H9 (cell line): ENCODE results near the gene FCHO1. TPM values are rescaled to one million over a fixed set of nuclear protein-coding genes. Genes with fewer than 3 reads are reported as not detected.

Source experiments
- DNase-seq: peaks from one replicate; pipeline ENCODE4 v3.0.0-alpha.2; 2017
- H2AFZ ChIP-seq: one replicate; pipeline ENCODE4 v1.6.1; 2013; ENCODE audit warnings: mild to moderate bottlenecking, low read length, control low read depth, moderate library complexity
- H2AK5ac ChIP-seq: 2 replicates; pipeline ENCODE4 v1.6.1; 2013; ENCODE audit warnings: low read length, control low read depth, mixed read lengths; ENCODE audit not compliant: insufficient read length
- H2BK120ac ChIP-seq: one replicate; pipeline ENCODE4 v1.6.1; 2013; ENCODE audit warnings: low read depth, mild to moderate bottlenecking, low read length, control low read depth, inconsistent platforms; ENCODE audit not compliant: poor library complexity, severe bottlenecking
- H2BK12ac ChIP-seq: 2 replicates; pipeline ENCODE4 v1.6.1; 2013; ENCODE audit warnings: low read length, control low read depth, mixed read lengths, low read depth; ENCODE audit not compliant: insufficient read length
- H2BK15ac ChIP-seq: 2 replicates; pipeline ENCODE4 v1.6.1; 2013; ENCODE audit warnings: low read depth, low read length, control low read depth
- H2BK20ac ChIP-seq: one replicate; pipeline ENCODE4 v1.6.1; 2013; ENCODE audit warnings: low read depth, mild to moderate bottlenecking, low read length, control low read depth, inconsistent platforms; ENCODE audit not compliant: poor library complexity, severe bottlenecking
- H2BK5ac ChIP-seq: 2 replicates; pipeline ENCODE4 v1.6.1; 2013; ENCODE audit warnings: low read length, control low read depth, mixed read lengths; ENCODE audit not compliant: insufficient read length
- H3K14ac ChIP-seq: 2 replicates; pipeline ENCODE4 v1.6.1; 2013; ENCODE audit warnings: low read length, control low read depth; ENCODE audit not compliant: insufficient read depth
- H3K18ac ChIP-seq: 2 replicates; pipeline ENCODE4 v1.6.1; 2013; ENCODE audit warnings: low read depth, mild to moderate bottlenecking, mixed read lengths, low read length, control low read depth; ENCODE audit not compliant: insufficient read length
- H3K23ac ChIP-seq: 2 replicates; pipeline ENCODE4 v1.6.1; 2013; ENCODE audit warnings: low read length, control low read depth, mixed read lengths, low read depth; ENCODE audit not compliant: insufficient read length
- H3K23me2 ChIP-seq: 2 replicates; pipeline ENCODE4 v1.6.1; 2013; ENCODE audit warnings: low read depth, mild to moderate bottlenecking, mixed read lengths, low read length, control low read depth; ENCODE audit not compliant: insufficient read length, poor library complexity, severe bottlenecking
- H3K27ac ChIP-seq: 2 replicates; pipeline ENCODE4 v1.5.1; 2013; ENCODE audit warnings: low read length, control low read depth, mixed read lengths, low read depth; ENCODE audit not compliant: insufficient read length
- H3K27me3 ChIP-seq: 2 replicates; pipeline ENCODE4 v1.6.1; 2013; ENCODE audit warnings: low read length, control low read depth, inconsistent platforms; ENCODE audit not compliant: insufficient read depth
- H3K4ac ChIP-seq: 2 replicates; pipeline ENCODE4 v1.6.1; 2013; ENCODE audit warnings: low read depth, mild to moderate bottlenecking, control low read depth, inconsistent platforms, low read length, moderate library complexity
- H3K4me1 ChIP-seq: 2 replicates; pipeline ENCODE4 v1.6.1; 2013; ENCODE audit warnings: low read length, control low read depth, inconsistent platforms; ENCODE audit not compliant: insufficient read depth
- H3K4me2 ChIP-seq: 2 replicates; pipeline ENCODE4 v1.6.1; 2013; ENCODE audit warnings: low read length, control low read depth, mixed read lengths; ENCODE audit not compliant: insufficient read length, insufficient read depth
- H3K56ac ChIP-seq: 2 replicates; pipeline ENCODE4 v1.6.1; 2013; ENCODE audit warnings: low read depth, mild to moderate bottlenecking, mixed read lengths, low read length, control low read depth; ENCODE audit not compliant: insufficient read length
- H3K79me1 ChIP-seq: 2 replicates; pipeline ENCODE4 v1.6.1; 2013; ENCODE audit warnings: low read depth, mild to moderate bottlenecking, moderate library complexity, low read length, control low read depth, inconsistent platforms; ENCODE audit not compliant: insufficient read depth, poor library complexity, severe bottlenecking
- H3K79me2 ChIP-seq: 2 replicates; pipeline ENCODE4 v1.6.1; 2013; ENCODE audit warnings: low read length, control low read depth, inconsistent platforms; ENCODE audit not compliant: insufficient read depth
- H3K9ac ChIP-seq: 2 replicates; pipeline ENCODE4 v1.6.1; 2013; ENCODE audit warnings: low read length, control low read depth, mixed read lengths; ENCODE audit not compliant: insufficient read length; ENCODE audit errors: extremely low read depth
- H3K9me3 ChIP-seq: one replicate; pipeline ENCODE4 v1.6.1; 2013; ENCODE audit warnings: low read depth, low read length, inconsistent platforms; ENCODE audit not compliant: control insufficient read depth
- H3T11ph ChIP-seq: one replicate; pipeline ENCODE4 v1.6.1; 2013; ENCODE audit warnings: mild to moderate bottlenecking, low read length, control low read depth, inconsistent platforms
- H4K20me1 ChIP-seq: one replicate; pipeline ENCODE4 v1.6.1; 2013; ENCODE audit not compliant: control insufficient read depth, insufficient read length, insufficient read depth
- H4K5ac ChIP-seq: 2 replicates; pipeline ENCODE4 v1.6.1; 2013; ENCODE audit warnings: low read depth, mild to moderate bottlenecking, mixed read lengths, low read length, control low read depth; ENCODE audit not compliant: insufficient read length
- H4K8ac ChIP-seq: replicated peaks from 2 replicates; pipeline ENCODE4 v1.6.1; 2013; ENCODE audit warnings: low read length, control low read depth, mixed read lengths, low read depth; ENCODE audit not compliant: insufficient read length
- H4K91ac ChIP-seq: 2 replicates; pipeline ENCODE4 v1.6.1; 2013; ENCODE audit warnings: low read depth, mild to moderate bottlenecking, moderate library complexity, mixed read lengths, low read length, control low read depth; ENCODE audit not compliant: insufficient read length
- H3K27ac Mint-ChIP-seq, 3 experiments: 2 replicates in 2 of 3; 3 replicates in 1 of 3; pipeline ENCODE4 v1.8.0; 2020 to 2021; ENCODE audit warnings: mixed read lengths in 3 of 3, mild to moderate bottlenecking in 1 of 3, moderate library complexity in 1 of 3
- H3K27me3 Mint-ChIP-seq: 2 replicates; pipeline ENCODE4 v1.8.0; 2021; ENCODE audit warnings: low read depth, mild to moderate bottlenecking, moderate library complexity, mixed read lengths
- H3K36me3 Mint-ChIP-seq, 3 experiments: 2 replicates in 2 of 3; 3 replicates in 1 of 3; pipeline ENCODE4 v1.8.0; 2020 to 2021; ENCODE audit warnings: low read depth in 3 of 3, mixed read lengths in 3 of 3; ENCODE audit not compliant: insufficient read depth in 1 of 3
- H3K4me1 Mint-ChIP-seq, 2 experiments: 2 replicates each; pipeline ENCODE4 v1.8.0; 2020; ENCODE audit warnings: mixed read lengths in 2 of 2
- H3K4me3 Mint-ChIP-seq, 2 experiments: 2 replicates in 1 of 2; 3 replicates in 1 of 2; pipeline ENCODE4 v1.8.0; 2020 to 2021; ENCODE audit warnings: mild to moderate bottlenecking in 2 of 2, mixed read lengths in 2 of 2, moderate library complexity in 1 of 2
- H3K9me3 Mint-ChIP-seq, 2 experiments: 2 replicates in 1 of 2; 3 replicates in 1 of 2; pipeline ENCODE4 v1.8.0; 2020; ENCODE audit warnings: mild to moderate bottlenecking in 2 of 2, mixed read lengths in 2 of 2, moderate library complexity in 1 of 2
- WGBS: extraction: QIAGEN DNeasy Blood & Tissue Kit; methylation state at CpG from one replicate; pipeline ENCODE4 v1.1.7; 2013; ENCODE audit warnings: missing lambda C conversion rate, low lambda C conversion rate, mixed read lengths; ENCODE audit not compliant: insufficient read length; ENCODE audit errors: extremely low coverage; 5-methylcytosine and 5-hydroxymethylcytosine counted together
- total RNA-seq: library from RNA; stranded (reverse); gene quantifications from 2 replicates; pipeline ENCODE4 v1.2.1, GENCODE V29; 2021
- TF ChIP-seq, protein P1 (sequence below): fragments of 200-600 bp; sonication (generic); conservative IDR thresholded peaks from 3 replicates; pipeline ENCODE4 v1.8.0; 2021; ENCODE audit warnings: antibody characterized with exemption, mild to moderate bottlenecking

Gene FCHO1
- total RNA-seq, 1 experiment from 2014 or later: 13.1 TPM

DNA sequence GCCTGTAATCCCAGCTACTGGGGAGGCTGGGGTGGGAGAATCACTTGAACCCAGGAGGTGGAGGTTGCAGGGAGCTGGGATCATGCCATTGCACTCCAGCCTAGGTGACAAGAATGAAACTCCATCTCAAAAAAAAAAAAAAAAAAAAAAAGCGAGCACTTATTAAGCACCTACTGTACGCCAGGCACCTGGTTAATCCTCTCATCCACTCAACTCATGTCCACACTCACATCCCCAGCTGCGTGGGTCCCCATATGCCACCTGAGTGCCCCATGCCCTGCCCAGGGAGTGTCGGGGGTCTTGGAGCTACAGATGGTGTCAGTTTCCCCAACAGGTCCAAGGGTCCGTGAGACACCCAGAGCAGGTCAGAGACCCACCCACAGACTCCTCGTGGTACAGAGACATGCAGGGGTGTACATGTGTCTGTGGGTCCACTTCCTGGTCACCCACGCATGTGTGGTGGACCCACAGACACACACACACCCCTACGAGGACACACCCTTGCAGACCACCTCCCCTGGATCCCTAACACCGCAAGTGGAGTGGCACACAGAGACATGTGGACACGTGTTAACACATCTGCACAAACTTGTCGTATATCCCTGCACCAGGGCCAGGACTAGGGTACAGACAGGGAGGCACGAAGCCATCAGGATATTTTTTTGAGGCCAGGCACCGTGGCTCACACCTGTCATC, 66.5 kb downstream of the FCHO1 start:
- no peaks in the 10 kb centered on the region for H3K4me1 Mint-ChIP-seq
- Histone ChIP-seq H3K27ac (no peak overlapping the region), H3K4me2 (no peak overlapping the region), H3K4ac (no peak overlapping the region), H4K20me1 (no peaks in the 10 kb centered on the region), H3T11ph (no peak overlapping the region), H2BK12ac (no peak overlapping the region), H3K4me1 (no peaks in the 10 kb centered on the region), H3K79me1 (no peaks in the 10 kb centered on the region), H3K27me3 (no peaks in the 10 kb centered on the region), H2BK5ac (no peak overlapping the region), H2BK20ac (no peak overlapping the region), H3K9ac (no peak overlapping the region), H2BK15ac (no peak overlapping the region), H4K91ac (no peak overlapping the region), H3K79me2 (no peaks in the 10 kb centered on the region), H4K5ac (no peak overlapping the region), H4K8ac (no peak overlapping the region), H2BK120ac (no peak overlapping the region), H3K23me2 (no peaks in the 10 kb centered on the region), H3K23ac (no peak overlapping the region), H3K18ac (no peak overlapping the region), H2AFZ (no peak overlapping the region), H2AK5ac (no peak overlapping the region), H3K56ac (no peak overlapping the region), H3K9me3 (no peaks in the 10 kb centered on the region), H3K14ac (no peak overlapping the region)
- H3K36me3 Mint-ChIP-seq: no peaks in the 10 kb centered on the region
- peak overlapping the region in 1 of 2 experiments; percentile 57; a peak in 2 of 5 replicates for H3K4me3 Mint-ChIP-seq
- H3K27me3 Mint-ChIP-seq: no peaks in the 10 kb centered on the region; the same call in 1 of the 2 replicates
- H3K27ac Mint-ChIP-seq: no peak overlapping the region
- WGBS: no CpG with 5 or more reads among the region's 13 CpGs
- DNase-seq: no peak
- TF ChIP-seq, protein P1, sequence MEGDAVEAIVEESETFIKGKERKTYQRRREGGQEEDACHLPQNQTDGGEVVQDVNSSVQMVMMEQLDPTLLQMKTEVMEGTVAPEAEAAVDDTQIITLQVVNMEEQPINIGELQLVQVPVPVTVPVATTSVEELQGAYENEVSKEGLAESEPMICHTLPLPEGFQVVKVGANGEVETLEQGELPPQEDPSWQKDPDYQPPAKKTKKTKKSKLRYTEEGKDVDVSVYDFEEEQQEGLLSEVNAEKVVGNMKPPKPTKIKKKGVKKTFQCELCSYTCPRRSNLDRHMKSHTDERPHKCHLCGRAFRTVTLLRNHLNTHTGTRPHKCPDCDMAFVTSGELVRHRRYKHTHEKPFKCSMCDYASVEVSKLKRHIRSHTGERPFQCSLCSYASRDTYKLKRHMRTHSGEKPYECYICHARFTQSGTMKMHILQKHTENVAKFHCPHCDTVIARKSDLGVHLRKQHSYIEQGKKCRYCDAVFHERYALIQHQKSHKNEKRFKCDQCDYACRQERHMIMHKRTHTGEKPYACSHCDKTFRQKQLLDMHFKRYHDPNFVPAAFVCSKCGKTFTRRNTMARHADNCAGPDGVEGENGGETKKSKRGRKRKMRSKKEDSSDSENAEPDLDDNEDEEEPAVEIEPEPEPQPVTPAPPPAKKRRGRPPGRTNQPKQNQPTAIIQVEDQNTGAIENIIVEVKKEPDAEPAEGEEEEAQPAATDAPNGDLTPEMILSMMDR: no peak
- H3K9me3 Mint-ChIP-seq: no peaks in the 10 kb centered on the region
